ENCODE data around the gene PIK3R6.

Gene PIK3R6

GRCh38 chr17:8776248-8776647 lies 91.2 kb downstream of the PIK3R6 start:
- Mint-ChIP-seq H3K4me3 (no peak overlapping the region), H3K4me1 (ENCODE audit: low read depth) (no peaks in the 10 kb centered on the region), H3K27me3 (peaks cover 19% of the 10 kb centered on the region), H3K9me3 (peaks cover 4% of the 10 kb centered on the region), H3K27ac (no peak overlapping the region), H3K36me3 (ENCODE audit: low read depth) (no peaks in the 10 kb centered on the region)
- DNase-seq, result no peak

DNA sequence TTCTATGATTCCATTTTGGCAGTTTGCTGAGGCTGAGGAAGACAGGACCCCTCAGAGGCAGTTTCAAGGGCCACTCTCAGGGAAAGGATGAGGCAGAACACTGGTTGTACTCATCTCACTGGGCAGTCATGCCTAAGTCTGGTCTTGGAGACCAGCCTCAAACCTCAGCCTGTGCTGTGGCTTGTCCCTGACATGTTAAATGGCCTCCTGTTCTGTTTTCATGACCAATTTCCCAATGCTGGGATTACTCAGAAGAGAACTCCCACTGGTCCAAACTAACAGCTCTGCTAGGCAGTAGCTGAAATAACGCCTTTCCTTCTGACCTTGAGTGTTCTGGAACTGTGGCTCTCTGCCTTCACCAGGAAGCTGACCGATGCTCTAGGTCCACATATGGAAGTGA lies 100.7 kb downstream of the PIK3R6 start:
- Mint-ChIP-seq H3K4me3 (no peak overlapping the region), H3K9me3 (no peaks in the 10 kb centered on the region), H3K27me3 (peaks cover 2% of the 10 kb centered on the region), H3K4me1 (ENCODE audit: low read depth) (no peaks in the 10 kb centered on the region), H3K27ac (no peak overlapping the region), H3K36me3 (ENCODE audit: low read depth) (no peaks in the 10 kb centered on the region)
- no peak for DNase-seq

- no peak for DNase-seq
- Mint-ChIP-seq H3K36me3 (ENCODE audit: low read depth) (no peaks in the 10 kb centered on the region), H3K27ac (no peak overlapping the region), H3K4me3 (no peak overlapping the region), H3K9me3 (no peaks in the 10 kb centered on the region), H3K27me3 (peaks cover 4% of the 10 kb centered on the region), H3K4me1 (ENCODE audit: low read depth) (no peaks in the 10 kb centered on the region)
These were observed 105.5 kb downstream of the PIK3R6 start for GRCh38 chr17:8762012-8762411.

DNA sequence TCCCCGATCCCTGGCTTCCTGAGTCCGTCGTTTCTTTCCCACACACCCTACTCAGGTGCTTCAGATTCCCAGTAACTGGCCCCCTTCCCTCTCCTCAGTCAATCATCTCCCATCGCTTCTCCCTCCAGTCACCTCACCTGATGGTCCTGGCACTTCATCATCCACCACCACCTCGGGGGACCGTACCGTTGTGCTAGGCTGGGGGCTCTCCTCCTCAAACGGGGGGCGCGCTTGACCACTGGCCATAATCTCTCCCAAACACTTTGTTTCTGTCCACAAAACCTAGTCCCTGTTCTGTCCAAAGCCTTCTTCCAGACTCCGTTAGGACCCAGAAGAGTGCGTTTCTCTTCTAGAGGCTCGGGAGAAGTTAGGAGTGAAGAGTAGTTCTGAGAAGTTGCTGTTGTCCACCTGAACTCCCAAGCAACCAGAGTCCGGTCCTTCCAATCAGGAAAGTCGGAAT lies 109.3 kb downstream of the PIK3R6 start, which contains the start of gene SPDYE4:
Gene SPDYE4, minus strand, starts transcription at position 410 of the 460 bp plus-strand sequence. Its CDS starts 164 bp downstream, at position 246.
- DNase-seq, result no peak
- Mint-ChIP-seq H3K4me1 (ENCODE audit: low read depth) (no peaks in the 10 kb centered on the region), H3K27ac (no peak within 1 kb of the TSS), H3K9me3 (no peaks in the 10 kb centered on the region), H3K4me3 (no peak within 1 kb of the TSS), H3K36me3 (ENCODE audit: low read depth) (no peaks in the 10 kb centered on the region), H3K27me3 (peaks cover 17% of the 10 kb centered on the region)

DNA sequence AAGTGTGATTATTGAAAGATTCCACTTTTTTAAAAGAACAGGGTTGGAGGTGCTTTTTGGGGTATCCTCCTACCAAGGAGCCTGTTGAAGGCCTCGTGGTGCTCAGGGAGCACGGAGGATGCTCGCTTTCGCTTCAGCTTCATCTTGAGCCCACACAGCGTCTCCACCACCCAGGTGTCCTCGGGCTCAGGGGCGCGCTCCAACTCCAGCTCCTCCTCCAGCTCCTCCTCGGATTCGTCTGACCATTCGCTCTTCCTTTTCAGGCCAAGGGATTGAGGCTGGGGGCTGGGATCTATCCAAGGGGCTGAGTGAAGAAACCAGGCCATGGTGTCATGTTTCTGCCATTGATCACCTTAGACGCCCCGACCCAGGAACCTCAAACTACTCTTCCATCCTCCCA lies 110.3 kb downstream of the PIK3R6 start:
- Mint-ChIP-seq H3K27ac (no peak overlapping the region), H3K9me3 (no peaks in the 10 kb centered on the region), H3K27me3 (peaks cover 15% of the 10 kb centered on the region), H3K36me3 (ENCODE audit: low read depth) (no peaks in the 10 kb centered on the region), H3K4me3 (no peak overlapping the region), H3K4me1 (ENCODE audit: low read depth) (no peaks in the 10 kb centered on the region)
- DNase-seq, result no peak

DNA sequence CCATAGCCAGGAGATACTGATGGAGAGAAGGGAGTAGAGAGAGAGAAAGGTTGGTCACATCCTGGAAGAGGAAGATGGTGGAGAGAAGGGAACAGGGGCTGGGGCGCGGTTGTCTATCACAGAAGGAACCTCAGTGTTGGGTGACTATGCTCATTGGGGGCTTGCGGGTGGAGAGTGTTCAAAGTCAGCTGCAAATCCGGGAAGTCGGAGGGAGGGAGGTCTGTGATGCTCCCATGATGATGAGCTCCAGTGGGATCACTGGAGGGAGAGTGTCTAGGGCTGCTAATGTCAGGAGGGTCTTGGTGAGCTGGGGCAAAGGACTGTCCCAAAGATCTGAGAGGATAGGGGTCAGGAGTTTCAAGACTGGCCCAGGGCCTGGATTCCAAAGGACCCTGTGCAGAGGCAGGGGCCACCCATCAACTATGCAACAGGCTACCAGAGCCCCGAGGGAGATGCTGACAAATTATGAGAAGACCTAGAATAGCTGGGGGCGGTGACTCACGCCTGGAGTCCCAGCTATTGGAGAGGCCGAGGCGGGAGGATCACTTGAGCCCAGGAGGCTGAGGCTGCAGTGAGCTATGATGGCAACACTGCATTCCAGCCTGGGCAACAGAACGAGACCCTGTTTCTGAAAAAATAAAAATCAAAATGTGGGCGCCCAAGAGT lies 111.8 kb downstream of the PIK3R6 start:
- peaks cover 15% of the 10 kb centered on the region for H3K27me3 Mint-ChIP-seq
- H3K4me1 Mint-ChIP-seq (ENCODE audit: low read depth), result no peaks in the 10 kb centered on the region
- H3K27ac Mint-ChIP-seq, result no peak overlapping the region

GRCh38 chr17:8754890-8755289 lies 112.6 kb downstream of the PIK3R6 start:
- no peaks in the 10 kb centered on the region for H3K4me1 Mint-ChIP-seq (ENCODE audit: low read depth)
- H3K27me3 Mint-ChIP-seq, result peaks cover 15% of the 10 kb centered on the region
- no peak overlapping the region for H3K27ac Mint-ChIP-seq
- H3K4me3 Mint-ChIP-seq, result no peak overlapping the region
- no peaks in the 10 kb centered on the region for H3K36me3 Mint-ChIP-seq (ENCODE audit: low read depth)
- no peaks in the 10 kb centered on the region for H3K9me3 Mint-ChIP-seq
- no peak for DNase-seq

More for the DNA sequence above, 111.8 kb downstream of the PIK3R6 start:
- no peak for DNase-seq
- H3K9me3 Mint-ChIP-seq, result no peaks in the 10 kb centered on the region
- no peaks in the 10 kb centered on the region for H3K36me3 Mint-ChIP-seq (ENCODE audit: low read depth)
- H3K4me3 Mint-ChIP-seq, result no peak overlapping the region

DNA sequence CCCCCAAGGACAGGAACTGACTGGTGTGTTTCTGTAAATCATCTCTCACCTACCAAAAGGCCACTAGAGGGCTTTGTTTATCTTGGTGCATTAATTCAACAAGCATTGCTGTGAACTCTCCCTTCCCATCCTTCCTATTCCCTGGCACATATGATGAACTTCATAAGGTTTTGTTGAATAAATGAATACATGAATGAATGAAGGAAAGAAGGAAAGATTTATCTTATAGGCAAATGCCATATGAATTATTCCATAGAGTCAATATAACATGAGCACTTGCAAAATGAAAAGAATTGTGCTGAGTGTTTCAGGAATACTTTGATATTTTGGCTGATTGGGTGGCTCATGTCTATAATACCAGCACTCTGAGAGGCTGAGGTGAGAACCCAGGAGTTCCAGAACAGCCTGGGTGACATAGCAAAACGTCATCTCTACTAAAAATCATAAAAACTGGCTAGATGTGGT lies 113.5 kb downstream of the PIK3R6 start:
- Mint-ChIP-seq H3K9me3 (no peaks in the 10 kb centered on the region), H3K4me3 (no peak overlapping the region), H3K4me1 (ENCODE audit: low read depth) (no peaks in the 10 kb centered on the region), H3K36me3 (ENCODE audit: low read depth) (no peaks in the 10 kb centered on the region), H3K27ac (no peak overlapping the region), H3K27me3 (peaks cover 15% of the 10 kb centered on the region)
- no peak for DNase-seq

DNA sequence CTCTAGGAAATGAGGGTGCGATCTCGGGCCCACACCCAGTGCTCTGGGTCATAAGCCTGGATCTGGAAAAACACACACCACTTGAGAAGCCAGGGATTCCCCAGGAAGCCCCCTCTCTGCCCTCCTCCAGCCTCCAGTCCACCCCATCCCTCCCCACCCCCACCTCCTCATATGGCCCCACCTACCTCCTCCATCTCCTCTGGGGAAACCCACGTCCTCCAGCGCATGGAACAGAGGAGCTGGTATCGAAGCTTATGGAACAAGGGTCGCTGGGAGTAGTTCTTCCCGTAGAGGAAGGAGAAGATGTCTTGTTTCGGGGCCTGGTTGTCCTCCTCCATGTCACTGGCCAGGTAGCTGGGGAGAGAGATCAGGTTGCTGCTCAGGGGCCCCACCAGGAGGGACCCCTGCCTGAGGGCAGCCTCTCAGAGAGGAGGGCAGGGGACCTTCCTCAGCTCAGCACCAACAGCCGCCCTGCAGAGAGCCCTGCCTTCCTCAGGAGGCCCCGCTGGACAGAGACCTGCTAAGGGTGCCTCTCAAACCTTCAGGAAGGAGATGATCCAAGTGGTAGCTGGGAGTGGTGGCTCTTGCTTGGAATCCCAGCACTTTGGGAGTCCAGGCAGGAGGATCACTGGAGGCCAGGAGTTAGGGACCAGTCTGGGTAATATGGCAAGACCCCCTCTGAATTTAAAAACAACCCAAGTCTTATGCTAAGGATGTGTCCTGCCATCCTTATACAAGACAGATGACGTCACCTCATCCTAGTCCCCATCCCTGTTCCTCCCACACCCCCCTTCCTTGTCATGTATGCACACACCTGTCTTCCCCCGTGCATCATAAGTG lies 114.1 kb downstream of the PIK3R6 start:
- H3K27me3 Mint-ChIP-seq, result peaks cover 15% of the 10 kb centered on the region
- no peaks in the 10 kb centered on the region for H3K4me1 Mint-ChIP-seq (ENCODE audit: low read depth)

More for the DNA sequence above, 114.1 kb downstream of the PIK3R6 start:
- no peak overlapping the region for H3K27ac Mint-ChIP-seq
- DNase-seq, result no peak
- no peak overlapping the region for H3K4me3 Mint-ChIP-seq
- no peaks in the 10 kb centered on the region for H3K36me3 Mint-ChIP-seq (ENCODE audit: low read depth)
- no peaks in the 10 kb centered on the region for H3K9me3 Mint-ChIP-seq

All from activated T-cell treated with anti-CD3 and anti-CD28 coated beads, Interleukin-2, amount 50 U/mL, for 24 hours (primary cell).